NCI-H748 (cell line): ENCODE data around the gene SFTPB.
A peak's percentile ranks its signal among the peaks of the same experiment; 100 is the strongest.
"Not testable (repeated sequence)": the region's sequence is repeated elsewhere in the genome, so short reads cannot be mapped to it uniquely, and the experiment has no call there.

Source experiments
- DNase-seq: peaks from one replicate; lab custom pipeline; 2025; ENCODE audit not compliant: unreplicated experiment; lab: John Stamatoyannopoulos, UW

Gene SFTPB

GRCh38 chr2:85614757-85615156, 53.2 kb downstream of the SFTPB start:
- DNase-seq: not testable (repeated sequence)

- no peak for DNase-seq
Measured at GRCh38 chr2:85613717-85614515, 54.1 kb downstream of the SFTPB start.

- DNase-seq: peak; percentile 87
Measured at GRCh38 chr2:85611705-85612587, 56.1 kb downstream of the SFTPB start, which contains the start of gene C2orf68. TSS of gene C2orf68 (minus strand) at chr2:85612066. CDS start at chr2:85611984, 82 bp downstream.

- DNase-seq: no peak
Measured at GRCh38 chr2:85611217-85611704, 56.7 kb downstream of the SFTPB start.
